K562 (cell line): ENCODE data around the gene BRINP2. TPM values are rescaled to one million over a fixed set of nuclear protein-coding genes. Genes with fewer than 3 reads are reported as not detected.

ENCODE experiments used
- ATAC-seq: fragments of 200-7000 bp; cut with Tn5 transposase; 3 replicates; pipeline ENCODE4 v1.9.1; 2020; ENCODE audit warnings: moderate library complexity
- BruUV-seq: library from RNA; stranded (reverse); fragments of 400-500 nt; replicated peaks from 2 replicates; lab custom pipeline; 2021; lab: Mats Ljungman, UMichigan
- CTCF ChIA-PET: fragments of 300-600 bp; formaldehyde crosslinking; extraction: SDS; loops from one replicate; lab custom pipeline; 2021; ENCODE audit warnings: low intra/inter-chr PET ratio; lab: Yijun Ruan, JAX
- POLR2A ChIA-PET: fragments of 300-600, 350-650 bp; sonication (Branson Sonifier 250); formaldehyde crosslinking; extraction: SDS; loops from one replicate; lab custom pipeline; 2021; ENCODE audit warnings: antibody characterized with exemption, inconsistent platforms; lab: Yijun Ruan, JAX
- DNase-seq, 4 experiments: peaks; one replicate each; pipeline versions ENCODE4 v3.0.0 to v3.0.0-alpha.2; 2011 to 2018; ENCODE audit warnings: low spot score in 3 of 4, mixed read lengths in 3 of 4; ENCODE audit errors: extremely low read depth in 1 of 4
- FAIRE-seq: peaks from 2 replicates; lab custom pipeline; 2011; peaks lifted over from hg19 to GRCh38; lab: Jason Lieb, UNC
- H2AFZ ChIP-seq: 2 replicates; pipeline ENCODE4 v1.6.0; 2011; ENCODE audit warnings: low read depth, low read length, control low read depth, inconsistent platforms
- H3K27ac ChIP-seq: fragments of 200-600 bp; 3 replicates; pipeline ENCODE4 v1.8.0; 2011; ENCODE audit warnings: low read depth, mild to moderate bottlenecking, control low read depth, inconsistent platforms, low read length, moderate library complexity, mixed read lengths; ENCODE audit errors: extremely low read depth
- H3K27me3 ChIP-seq, 2 experiments: fragments of 300-600 bp in 1 of 2; 2 replicates in 1 of 2; 3 replicates in 1 of 2; pipeline versions ENCODE4 v1.6.0 to v1.8.0; 2011; ENCODE audit warnings: inconsistent platforms in 2 of 2, low read length in 2 of 2, mild to moderate bottlenecking in 1 of 2, mixed read lengths in 1 of 2, moderate library complexity in 1 of 2; ENCODE audit not compliant: control insufficient read depth in 2 of 2, insufficient read depth in 2 of 2
- H3K36me3 ChIP-seq: fragments of 300-600 bp; 3 replicates; pipeline ENCODE4 v1.8.0; 2011; ENCODE audit warnings: mild to moderate bottlenecking, low read length, inconsistent platforms; ENCODE audit not compliant: control insufficient read depth, insufficient read depth
- H3K4me1 ChIP-seq, 2 experiments: fragments of 200-600 bp in 1 of 2; replicated peaks in 1 of 2; 2 replicates in 1 of 2; 3 replicates in 1 of 2; pipeline versions ENCODE4 v1.5.1 to v1.8.0; 2011; ENCODE audit warnings: inconsistent platforms in 2 of 2, low read length in 2 of 2, mild to moderate bottlenecking in 1 of 2, mixed read lengths in 1 of 2, moderate library complexity in 1 of 2; ENCODE audit not compliant: control insufficient read depth in 2 of 2, insufficient read depth in 2 of 2
- H3K4me2 ChIP-seq: 2 replicates; pipeline ENCODE4 v1.6.1; 2011; ENCODE audit warnings: low read length, control low read depth, inconsistent platforms, mixed read lengths; ENCODE audit not compliant: insufficient read depth
- H3K4me3 ChIP-seq: fragments of 200-600 bp; sonication (generic), shearing (Covaris generic); 2 replicates; pipeline ENCODE4 v1.5.1; 2016; ENCODE audit warnings: control low read depth, inconsistent platforms
- H3K79me2 ChIP-seq: fragments of 200-600 bp; 3 replicates; pipeline ENCODE4 v1.8.0; 2011; ENCODE audit warnings: low read length, inconsistent platforms; ENCODE audit not compliant: control insufficient read depth, insufficient read depth
- H3K9ac ChIP-seq, 2 experiments: 2 replicates each; pipeline versions ENCODE4 v1.6.0 to v1.6.1; 2011; ENCODE audit warnings: low read depth in 2 of 2, low read length in 2 of 2, control low read depth in 1 of 2, inconsistent platforms in 1 of 2, mild to moderate bottlenecking in 1 of 2, mixed read lengths in 1 of 2; ENCODE audit not compliant: insufficient read depth in 1 of 2
- H3K9me1 ChIP-seq: one replicate; pipeline ENCODE4 v1.6.0; 2011; ENCODE audit warnings: inconsistent platforms, mild to moderate bottlenecking, low read length, moderate library complexity; ENCODE audit not compliant: control insufficient read depth, insufficient read depth
- H3K9me3 ChIP-seq: replicated peaks from 2 replicates; pipeline ENCODE4 v1.5.1; 2011; ENCODE audit warnings: low read depth, low read length, inconsistent platforms; ENCODE audit not compliant: control insufficient read depth, insufficient read depth
- H4K20me1 ChIP-seq: replicated peaks from 2 replicates; pipeline ENCODE4 v1.6.1; 2011; ENCODE audit warnings: low read length, inconsistent platforms, mixed read lengths; ENCODE audit not compliant: control insufficient read depth, insufficient read depth
- CXXC5 ChIP-seq: fragments of 250-450 bp; sonication (Bioruptor Pico); IDR thresholded peaks from 2 replicates; pipeline ENCODE4 v1.8.0; 2022; ENCODE audit warnings: inconsistent platforms, mild to moderate bottlenecking, moderate library complexity
- GATA2 ChIP-seq: sonication (generic); formaldehyde crosslinking; IDR thresholded peaks from 2 replicates; pipeline ENCODE4 v1.4.0; 2020; ENCODE audit warnings: mild to moderate bottlenecking, missing genetic modification reagents
- HMBOX1 ChIP-seq: sonication (generic); IDR thresholded peaks from 2 replicates; pipeline ENCODE4 v1.6.1; 2016
- HNRNPL ChIP-seq: fragments of 200-400 bp; formaldehyde crosslinking; IDR thresholded peaks from 2 replicates; pipeline ENCODE4 v1.6.1; 2017; ENCODE audit warnings: low read depth, mild to moderate bottlenecking, low read length
- HSF4 ChIP-seq: fragments of 250-450 bp; sonication (Bioruptor Pico); IDR thresholded peaks from 2 replicates; pipeline ENCODE4 v2.1.2; 2022; ENCODE audit warnings: mild to moderate bottlenecking, moderate library complexity, borderline replicate concordance
- MCM2 ChIP-seq: fragments of 450-650 bp; IDR thresholded peaks from 2 replicates; pipeline ENCODE4 v1.6.1; 2017; ENCODE audit warnings: low read depth, mild to moderate bottlenecking
- MEF2D ChIP-seq: conservative IDR thresholded peaks from 2 replicates; pipeline ENCODE4 v1.6.1; 2016; ENCODE audit warnings: low read depth, missing genetic modification characterization, missing compliant biosample characterization
- NR2F6 ChIP-seq: fragments of 450-650 bp; formaldehyde crosslinking; IDR thresholded peaks from 2 replicates; pipeline ENCODE4 v1.4.0; 2020; ENCODE audit warnings: mild to moderate bottlenecking
- RNF2 ChIP-seq: sonication (generic); IDR thresholded peaks from 2 replicates; pipeline ENCODE4 v1.6.1; 2016
- SMARCA4 ChIP-seq: fragments of 450-650 bp; IDR thresholded peaks from 2 replicates; pipeline ENCODE4 v1.6.1; 2016
- ZNF121 ChIP-seq: sonication (generic); formaldehyde crosslinking; conservative IDR thresholded peaks from 2 replicates; pipeline ENCODE4 v1.8.0; 2022; ENCODE audit warnings: missing genetic modification reagents
- ZNF174 ChIP-seq: fragments of 250-450 bp; sonication (Bioruptor Pico); IDR thresholded peaks from 2 replicates; pipeline ENCODE4 v1.4.0; 2020; ENCODE audit warnings: mild to moderate bottlenecking
- ZNF175 ChIP-seq: fragments of 200-800 bp; sonication (Bioruptor generic); IDR thresholded peaks from 2 replicates; pipeline ENCODE4 v1.6.1; 2016; ENCODE audit warnings: low read depth, mild to moderate bottlenecking, missing genetic modification characterization, missing compliant biosample characterization
- ZNF41 ChIP-seq: fragments of 250-450 bp; sonication (Bioruptor Pico); conservative IDR thresholded peaks from 2 replicates; pipeline ENCODE4 v1.4.0; 2020; ENCODE audit warnings: mild to moderate bottlenecking
- ZNF444 ChIP-seq: fragments of 250-450 bp; sonication (Bioruptor Pico); IDR thresholded peaks from 2 replicates; pipeline ENCODE4 v1.4.0; 2020; ENCODE audit warnings: mild to moderate bottlenecking, moderate library complexity
- ZNF445 ChIP-seq: fragments of 250-450 bp; sonication (Bioruptor Pico); IDR thresholded peaks from 2 replicates; pipeline ENCODE4 v1.4.0; 2020; ENCODE audit warnings: low read depth, mild to moderate bottlenecking, moderate library complexity
- ZNF507 ChIP-seq: conservative IDR thresholded peaks from 2 replicates; pipeline ENCODE4 v1.6.1; 2017; ENCODE audit warnings: missing genetic modification characterization, missing compliant biosample characterization
- ZNF740 ChIP-seq, 3 experiments: fragments of 200-800 bp in 1 of 3; sonication (Bioruptor generic) in 1 of 3; sonication (generic) in 1 of 3; formaldehyde crosslinking in 1 of 3; IDR thresholded peaks; 2 replicates each; pipeline versions ENCODE4 v1.6.1 to v1.8.0; 2016 to 2022; ENCODE audit warnings: mild to moderate bottlenecking in 2 of 3, missing compliant biosample characterization in 2 of 3, missing genetic modification characterization in 2 of 3, missing genetic modification reagents in 1 of 3
- ZNF780A ChIP-seq: fragments of 250-450 bp; sonication (Bioruptor Pico); IDR thresholded peaks from 2 replicates; pipeline ENCODE4 v1.5.0; 2021; ENCODE audit warnings: mild to moderate bottlenecking
- WGBS: fragments of 100-300 bp; shearing (Covaris generic); methylation state at CpG from one replicate; pipeline ENCODE4 v1.1.6; 2016; ENCODE audit warnings: low coverage, mixed read lengths; ENCODE audit not compliant: insufficient coverage; ENCODE audit errors: missing lambda C conversion rate; 5-methylcytosine and 5-hydroxymethylcytosine counted together
- in situ Hi-C: fragments of 300-500 bp; cut with MboI; formaldehyde crosslinking; loops from 4 replicates; pipeline ENCODE4 v1.15.0; 2018; ENCODE audit warnings: inconsistent platforms, mixed read lengths
- intact Hi-C: fragments of 100-400 bp; cut with micrococcal nuclease; formaldehyde crosslinking; loops from 2 replicates; pipeline ENCODE4 v1.14.2; 2022
- polyA plus RNA-seq, 8 experiments: library from polyadenylated mRNA; depleted of rRNA in 4 of 8; stranded (reverse) in 5 of 8; unstranded in 3 of 8; fragments of >200 nt; fragmentation: Nextera tagmentation in 2 of 8; fragmentation: Illumina TruSeq in 1 of 8; extraction: Ambion mirVana in 2 of 8; extraction: Trizol in 1 of 8; gene quantifications; 2 replicates each; pipeline versions ENCODE4 v1.2.1 to v1.2.3, GENCODE V29; 2011 to 2014; ENCODE audit warnings: inconsistent platforms in 1 of 8, missing spikeins in 1 of 8
- total RNA-seq, 7 experiments: library from RNA; depleted of rRNA in 6 of 7; stranded (reverse); fragments of >200 nt in 6 of 7; fragmentation: Illumina TruSeq in 2 of 7; extraction: Trizol in 2 of 7; gene quantifications; 2 replicates each; pipeline versions ENCODE4 v1.2.1 to v1.2.3, GENCODE V29; 2011 to 2021; ENCODE audit warnings: low replicate concordance in 1 of 7

BRINP2 gene
- total and polyA plus RNA-seq, 9 of the 15 experiments (the other 6 are each of a cell fraction or from before 2014, with no cell fraction given): not detected

GRCh38 chr1:177210071-177210470 lies 39.3 kb downstream of the BRINP2 start:
- FAIRE-seq (no peak), DNase-seq (no peak), ATAC-seq (no peak)
- H3K27me3 ChIP-seq: no peaks in the 10 kb centered on the region
- no TSS peak for BruUV-seq
- no peaks in the 10 kb centered on the region for H3K9me3 ChIP-seq
- H3K4me2 ChIP-seq: no peak overlapping the region
- no peaks in the 10 kb centered on the region for H3K9me1 ChIP-seq
- H3K79me2 ChIP-seq: no peaks in the 10 kb centered on the region
- no peak overlapping the region for H2AFZ ChIP-seq
- H3K36me3 ChIP-seq: no peaks in the 10 kb centered on the region
- no peaks in the 10 kb centered on the region for H3K4me1 ChIP-seq
- CTCF ChIA-PET: no interaction called here
- intact Hi-C loops (no loop called here), in situ Hi-C loops (no loop called here)
- no peak overlapping the region for H3K27ac ChIP-seq
- H3K4me3 ChIP-seq: no peak overlapping the region
- TF ChIP-seq MEF2D (no peak), ZNF445 (CRISPR knock-in tag) (no peak)
- POLR2A ChIA-PET: no interaction called here
- H3K9ac ChIP-seq: no peak overlapping the region
- no peaks in the 10 kb centered on the region for H4K20me1 ChIP-seq

GRCh38 chr1:177211231-177211630 lies 40.5 kb downstream of the BRINP2 start:
- WGBS: 0% methylated on average over 4 of the region's 4 CpGs
- no TSS peak for BruUV-seq
- no peak for FAIRE-seq
- in situ Hi-C loops (no loop called here), intact Hi-C loops (no loop called here)
- H3K9me1 ChIP-seq: no peaks in the 10 kb centered on the region
- ChIA-PET CTCF (no interaction called here), POLR2A (no interaction called here)
- H3K9ac ChIP-seq: no peak overlapping the region
- H3K27ac ChIP-seq: no peak overlapping the region
- H3K27me3 ChIP-seq: no peaks in the 10 kb centered on the region
- no peak for DNase-seq
- no peak overlapping the region for H3K4me3 ChIP-seq
- no peak for ATAC-seq
- H3K9me3 ChIP-seq: no peaks in the 10 kb centered on the region
- H3K4me2 ChIP-seq: no peak overlapping the region
- no peaks in the 10 kb centered on the region for H4K20me1 ChIP-seq
- no peak overlapping the region for H2AFZ ChIP-seq
- H3K4me1 ChIP-seq: no peaks in the 10 kb centered on the region
- no peaks in the 10 kb centered on the region for H3K36me3 ChIP-seq
- H3K79me2 ChIP-seq: no peaks in the 10 kb centered on the region
- no peak for TF ChIP-seq ZNF174 (CRISPR knock-in tag)
- TF ChIP-seq HSF4 (CRISPR knock-in tag): no peak
- TF ChIP-seq ZNF41: no peak
- no peak for TF ChIP-seq ZNF740 (CRISPR knock-in tag; IDR thresholded peaks at IDR 0.05)
- no peak for TF ChIP-seq ZNF740 (tag; IDR thresholded peaks at IDR 0.05)
- TF ChIP-seq ZNF175: no peak
- TF ChIP-seq MCM2: no peak
- no peak for TF ChIP-seq HMBOX1
- TF ChIP-seq SMARCA4: no peak
- no peak for TF ChIP-seq RNF2
- no peak for TF ChIP-seq ZNF780A (CRISPR knock-in tag)
- TF ChIP-seq ZNF444 (CRISPR knock-in tag): no peak
- TF ChIP-seq ZNF507: no peak
- no peak for TF ChIP-seq HNRNPL
- no peak for TF ChIP-seq ZNF121 (CRISPR knock-in tag)
- TF ChIP-seq GATA2 (CRISPR knock-in tag): no peak
- no peak for TF ChIP-seq NR2F6
- TF ChIP-seq CXXC5 (CRISPR knock-in tag): no peak
